ENCODE measurements around the gene MARCHF7.

The MARCHF7 gene

DNA sequence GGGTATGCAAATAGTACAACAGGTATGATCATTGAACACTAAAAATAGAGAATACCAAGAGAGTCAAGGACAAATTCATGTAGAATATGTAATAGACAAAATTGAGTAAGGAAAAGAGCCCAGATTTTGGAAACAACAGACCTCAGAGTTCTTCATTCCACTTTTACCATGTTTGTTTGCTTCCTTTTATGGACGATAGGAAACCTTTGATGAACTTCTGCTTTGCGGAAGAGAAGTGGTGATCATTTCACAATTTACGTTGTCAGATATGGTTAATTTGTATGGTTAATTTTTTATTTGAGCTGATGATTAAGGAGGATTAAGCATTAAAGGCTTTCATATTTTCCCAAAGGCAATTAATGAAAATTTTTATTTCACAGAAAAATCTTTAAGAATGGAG lies 16.3 kb downstream of the MARCHF7 start:
- Histone ChIP-seq H3K27ac (ENCODE audit: low read length) (no peak overlapping the region), H4K20me1 (ENCODE audit: insufficient read depth, low read length) (peaks cover 73% of the 10 kb centered on the region), H3K79me2 (ENCODE audit: low read length) (peaks cover 90% of the 10 kb centered on the region), H3K4me1 (ENCODE audit: low read length) (no peaks in the 10 kb centered on the region), H3K27me3 (ENCODE audit: low read depth, low read length) (no peaks in the 10 kb centered on the region), H3K4me2 (ENCODE audit: low read length) (no peak overlapping the region), H3K9me3 (ENCODE audit: insufficient read depth, low read length) (peaks cover 4% of the 10 kb centered on the region; the same call in 1 of the 2 replicates), H2AFZ (ENCODE audit: low read depth, low read length) (no peak overlapping the region), H3K36me3 (replicated peaks; ENCODE audit: low read depth, low read length) (peaks cover 33% of the 10 kb centered on the region), H3K4me3 (ENCODE audit: low read length) (no peak overlapping the region), H3K9ac (ENCODE audit: low read length) (no peak overlapping the region)
- TF ChIP-seq, protein P1, sequence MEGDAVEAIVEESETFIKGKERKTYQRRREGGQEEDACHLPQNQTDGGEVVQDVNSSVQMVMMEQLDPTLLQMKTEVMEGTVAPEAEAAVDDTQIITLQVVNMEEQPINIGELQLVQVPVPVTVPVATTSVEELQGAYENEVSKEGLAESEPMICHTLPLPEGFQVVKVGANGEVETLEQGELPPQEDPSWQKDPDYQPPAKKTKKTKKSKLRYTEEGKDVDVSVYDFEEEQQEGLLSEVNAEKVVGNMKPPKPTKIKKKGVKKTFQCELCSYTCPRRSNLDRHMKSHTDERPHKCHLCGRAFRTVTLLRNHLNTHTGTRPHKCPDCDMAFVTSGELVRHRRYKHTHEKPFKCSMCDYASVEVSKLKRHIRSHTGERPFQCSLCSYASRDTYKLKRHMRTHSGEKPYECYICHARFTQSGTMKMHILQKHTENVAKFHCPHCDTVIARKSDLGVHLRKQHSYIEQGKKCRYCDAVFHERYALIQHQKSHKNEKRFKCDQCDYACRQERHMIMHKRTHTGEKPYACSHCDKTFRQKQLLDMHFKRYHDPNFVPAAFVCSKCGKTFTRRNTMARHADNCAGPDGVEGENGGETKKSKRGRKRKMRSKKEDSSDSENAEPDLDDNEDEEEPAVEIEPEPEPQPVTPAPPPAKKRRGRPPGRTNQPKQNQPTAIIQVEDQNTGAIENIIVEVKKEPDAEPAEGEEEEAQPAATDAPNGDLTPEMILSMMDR (IDR thresholded peaks at IDR 0.05; ENCODE audit: low read depth, low read length), result no peak
- TF ChIP-seq EZH2phosphoT487 (IDR thresholded peaks at IDR 0.05; ENCODE audit: low read depth), result no peak

DNA sequence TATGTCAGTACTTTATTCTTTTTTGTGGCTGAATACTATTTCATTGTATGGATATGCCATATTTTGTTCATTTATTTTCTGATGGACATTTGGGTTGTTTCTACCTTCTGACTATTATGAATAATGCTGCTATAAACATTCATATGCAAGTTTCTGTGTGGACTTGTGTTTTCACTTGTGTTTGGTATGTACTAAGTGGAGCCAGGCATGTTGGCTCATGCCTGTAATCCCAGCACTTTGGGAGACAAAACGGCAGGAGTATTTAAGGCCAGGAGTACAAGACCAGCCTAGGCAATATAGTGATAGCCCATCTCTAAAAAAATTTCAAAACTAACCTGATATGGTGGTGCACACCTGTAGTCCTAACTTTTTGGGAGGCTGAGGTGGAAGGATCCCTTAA lies 23.3 kb downstream of the MARCHF7 start:
- Histone ChIP-seq H3K4me2 (ENCODE audit: low read length) (no peak overlapping the region), H3K4me1 (ENCODE audit: low read length) (no peaks in the 10 kb centered on the region), H2AFZ (ENCODE audit: low read depth, low read length) (no peak overlapping the region), H3K9ac (ENCODE audit: low read length) (no peak overlapping the region), H3K4me3 (ENCODE audit: low read length) (no peak overlapping the region), H3K27ac (ENCODE audit: low read length) (no peak overlapping the region), H3K9me3 (ENCODE audit: insufficient read depth, low read length) (no peaks in the 10 kb centered on the region), H3K36me3 (replicated peaks; ENCODE audit: low read depth, low read length) (peaks cover 62% of the 10 kb centered on the region), H4K20me1 (ENCODE audit: insufficient read depth, low read length) (peaks cover 58% of the 10 kb centered on the region), H3K27me3 (ENCODE audit: low read depth, low read length) (no peaks in the 10 kb centered on the region), H3K79me2 (ENCODE audit: low read length) (peaks cover 90% of the 10 kb centered on the region)
- no peak for TF ChIP-seq EZH2phosphoT487 (IDR thresholded peaks at IDR 0.05; ENCODE audit: low read depth)
- TF ChIP-seq, protein P1 (IDR thresholded peaks at IDR 0.05; ENCODE audit: low read depth, low read length), result no peak

DNA sequence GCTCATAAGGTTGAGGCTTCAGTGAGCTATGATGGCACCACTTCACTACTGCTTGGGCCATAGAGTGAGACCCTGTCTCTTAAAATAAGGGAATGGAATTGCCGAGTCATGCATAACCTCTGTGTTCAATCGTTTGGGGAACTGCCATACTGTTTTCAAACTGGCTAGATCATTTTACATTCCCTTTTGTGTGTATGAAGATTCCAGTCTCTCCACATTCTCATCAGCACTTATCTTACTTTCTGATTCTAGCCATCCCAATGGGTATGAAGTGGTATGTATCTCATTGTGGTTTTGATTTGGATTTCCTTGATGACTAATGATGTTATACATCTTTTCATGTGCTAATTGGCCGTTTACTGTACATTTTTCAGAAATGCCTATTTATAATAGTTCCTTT lies 23.7 kb downstream of the MARCHF7 start:
- Histone ChIP-seq H3K9ac (ENCODE audit: low read length) (no peak overlapping the region), H3K79me2 (ENCODE audit: low read length) (peaks cover 90% of the 10 kb centered on the region), H3K27me3 (ENCODE audit: low read depth, low read length) (no peaks in the 10 kb centered on the region), H3K4me2 (ENCODE audit: low read length) (no peak overlapping the region), H2AFZ (ENCODE audit: low read depth, low read length) (no peak overlapping the region), H4K20me1 (ENCODE audit: insufficient read depth, low read length) (peaks cover 56% of the 10 kb centered on the region), H3K4me3 (ENCODE audit: low read length) (no peak overlapping the region), H3K9me3 (ENCODE audit: insufficient read depth, low read length) (no peaks in the 10 kb centered on the region), H3K36me3 (replicated peaks; ENCODE audit: low read depth, low read length) (peaks cover 58% of the 10 kb centered on the region), H3K4me1 (ENCODE audit: low read length) (no peaks in the 10 kb centered on the region), H3K27ac (ENCODE audit: low read length) (no peak overlapping the region)
- no peak for TF ChIP-seq EZH2phosphoT487 (IDR thresholded peaks at IDR 0.05; ENCODE audit: low read depth)
- TF ChIP-seq, protein P1 (IDR thresholded peaks at IDR 0.05; ENCODE audit: low read depth, low read length), result no peak

DNA sequence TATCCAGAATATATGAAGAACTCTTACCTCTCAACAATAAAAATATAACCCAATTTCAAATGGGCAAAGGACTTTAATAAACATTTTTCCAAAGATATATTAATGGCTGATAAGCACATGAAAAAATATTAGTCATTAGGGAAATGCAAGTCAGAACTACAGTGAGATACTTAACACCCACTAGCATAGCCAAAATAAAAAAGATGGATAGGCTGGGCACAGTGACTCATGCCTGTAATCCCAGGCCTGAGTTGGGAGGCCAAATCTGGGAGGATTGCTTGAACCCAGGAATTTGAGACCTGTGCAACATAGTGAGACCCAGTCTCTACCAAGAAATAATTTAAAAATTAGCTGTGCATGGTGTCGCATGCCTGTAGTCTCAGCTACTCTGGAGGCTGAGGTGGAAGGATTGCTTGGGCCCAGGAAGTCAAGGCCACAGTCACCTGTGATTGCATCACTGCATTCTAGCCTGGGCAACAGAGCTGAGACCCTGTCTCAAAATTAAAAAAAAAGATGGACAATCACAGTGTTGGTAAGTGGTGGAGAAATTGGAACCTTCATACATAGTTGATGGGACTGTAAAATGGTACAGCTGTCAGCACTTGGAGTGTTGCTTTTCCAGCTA lies 25.1 kb downstream of the MARCHF7 start:
- H3K4me2 ChIP-seq (ENCODE audit: low read length), result no peak overlapping the region
- no peak overlapping the region for H2AFZ ChIP-seq (ENCODE audit: low read depth, low read length)
- no peaks in the 10 kb centered on the region for H3K4me1 ChIP-seq (ENCODE audit: low read length)
- H3K79me2 ChIP-seq (ENCODE audit: low read length), result peaks cover 98% of the 10 kb centered on the region
- no peak for TF ChIP-seq EZH2phosphoT487 (IDR thresholded peaks at IDR 0.05; ENCODE audit: low read depth)
- TF ChIP-seq, protein P1 (IDR thresholded peaks at IDR 0.05; ENCODE audit: low read depth, low read length), result no peak
- H3K27ac ChIP-seq (ENCODE audit: low read length), result no peak overlapping the region
- no peak overlapping the region for H3K9ac ChIP-seq (ENCODE audit: low read length)
- H3K27me3 ChIP-seq (ENCODE audit: low read depth, low read length), result no peaks in the 10 kb centered on the region
- H3K4me3 ChIP-seq (ENCODE audit: low read length), result no peak overlapping the region
- no peaks in the 10 kb centered on the region for H3K9me3 ChIP-seq (ENCODE audit: insufficient read depth, low read length)
- H3K36me3 ChIP-seq (replicated peaks; ENCODE audit: low read depth, low read length), result peaks cover 63% of the 10 kb centered on the region
- H4K20me1 ChIP-seq (ENCODE audit: insufficient read depth, low read length), result peaks cover 56% of the 10 kb centered on the region

All from OCI-LY3 (cell line).